Stimulated activated naive CD8-positive, alpha-beta T cell treated with anti-CD3 and anti-CD28 coated beads, Interleukin-15, amount 100 ng/mL, for 72 hours (primary cell): ENCODE results near the gene ZNF239.
"Not testable (repeated sequence)": the region's sequence is repeated elsewhere in the genome, so short reads cannot be mapped to it uniquely, and the experiment has no call there.

Experiments used
- ATAC-seq: fragments of 150-1000 bp; cut with Tn5 transposase; 2 replicates; pipeline ENCODE4 v1.10.0; 2021; ENCODE audit warnings: mild to moderate bottlenecking, moderate library complexity
- DNase-seq, 2 donors: peaks; one replicate each; pipeline ENCODE4 v3.0.0; 2021 to 2022
- H3K27ac Mint-ChIP-seq, 2 donors: one replicate each; pipeline ENCODE4 v1.8.0; 2022; ENCODE audit warnings: mild to moderate bottlenecking in 2 of 2, mixed read lengths in 2 of 2, moderate library complexity in 2 of 2
- H3K27me3 Mint-ChIP-seq: one replicate; pipeline ENCODE4 v1.8.0; 2022; ENCODE audit warnings: mixed read lengths
- H3K4me1 Mint-ChIP-seq: one replicate; pipeline ENCODE4 v1.8.0; 2022; ENCODE audit warnings: mild to moderate bottlenecking, mixed read lengths
- H3K4me3 Mint-ChIP-seq, 2 donors: one replicate each; pipeline ENCODE4 v1.8.0; 2022; ENCODE audit warnings: mild to moderate bottlenecking in 2 of 2, mixed read lengths in 2 of 2, moderate library complexity in 1 of 2
- H3K9me3 Mint-ChIP-seq, 2 donors: one replicate each; pipeline ENCODE4 v1.8.0; 2022; ENCODE audit warnings: mixed read lengths in 2 of 2

Gene ZNF239

GRCh38 chr10:43594944-43595589, 20.7 kb upstream of the ZNF239 start:
- ATAC-seq: peak; percentile 90
- Mint-ChIP-seq H3K27ac (no peak overlapping the region), H3K4me3 (peak overlapping the region; percentile 62 to 84)

GRCh38 chr10:43591303-43591904, 17.0 kb upstream of the ZNF239 start:
- Mint-ChIP-seq H3K4me1 (peaks cover 21% of the 10 kb centered on the region), H3K9me3 (peaks cover 11 to 15% of the 10 kb centered on the region in 2 donors), H3K4me3 (no peak overlapping the region), H3K27me3 (peaks cover 23% of the 10 kb centered on the region), H3K27ac (no peak overlapping the region)
- no peak for ATAC-seq
- no peak for DNase-seq

More at GRCh38 chr10:43594944-43595589, 20.7 kb upstream of the ZNF239 start:
- Mint-ChIP-seq H3K9me3 (peaks cover 11 to 15% of the 10 kb centered on the region in 2 donors), H3K27me3 (peaks cover 12% of the 10 kb centered on the region), H3K4me1 (peaks cover 30% of the 10 kb centered on the region)
- DNase-seq: peak; percentile 45 to 69

GRCh38 chr10:43586730-43587115, 12.3 kb upstream of the ZNF239 start:
- not testable (repeated sequence) for H3K4me3 Mint-ChIP-seq, ATAC-seq, DNase-seq, H3K4me1 Mint-ChIP-seq, H3K27ac Mint-ChIP-seq, H3K9me3 Mint-ChIP-seq
- peaks cover 14% of the 10 kb centered on the region for H3K27me3 Mint-ChIP-seq

- ATAC-seq (no peak), DNase-seq (no peak)
- Mint-ChIP-seq H3K4me3 (no peak overlapping the region), H3K27ac (no peak overlapping the region), H3K27me3 (peaks cover 14% of the 10 kb centered on the region), H3K4me1 (peaks cover 9% of the 10 kb centered on the region), H3K9me3 (no peaks in the 10 kb centered on the region)
These were observed 11.7 kb upstream of the ZNF239 start for GRCh38 chr10:43585981-43586729.

GRCh38 chr10:43585046-43585445, 10.6 kb upstream of the ZNF239 start:
- no peak overlapping the region for H3K27ac Mint-ChIP-seq
- no peaks in the 10 kb centered on the region for H3K9me3 Mint-ChIP-seq
- peaks cover 9% of the 10 kb centered on the region for H3K4me1 Mint-ChIP-seq
- ATAC-seq (no peak), DNase-seq (no peak)
- H3K4me3 Mint-ChIP-seq: no peak overlapping the region
- peaks cover 10% of the 10 kb centered on the region for H3K27me3 Mint-ChIP-seq

- Mint-ChIP-seq H3K4me3 (no peak overlapping the region), H3K27ac (no peak overlapping the region), H3K9me3 (no peaks in the 10 kb centered on the region), H3K27me3 (peaks cover under 1% of the 10 kb centered on the region), H3K4me1 (peaks cover 9% of the 10 kb centered on the region)
- no peak for ATAC-seq
- DNase-seq: no peak
These were observed 9.6 kb upstream of the ZNF239 start for GRCh38 chr10:43584051-43584450.

- no peak for DNase-seq
- Mint-ChIP-seq H3K27ac (no peak overlapping the region), H3K27me3 (no peaks in the 10 kb centered on the region), H3K9me3 (peaks cover 34 to 42% of the 10 kb centered on the region in 2 donors), H3K4me1 (peaks cover 33% of the 10 kb centered on the region), H3K4me3 (no peak overlapping the region)
- ATAC-seq: no peak
These were observed 2.2 kb upstream of the ZNF239 start for GRCh38 chr10:43576580-43576979.

GRCh38 chr10:43576062-43576461, 1.6 kb upstream of the ZNF239 start:
- Mint-ChIP-seq H3K27ac (peak overlapping the region in 1 of 2 donors; percentile 3), H3K27me3 (no peaks in the 10 kb centered on the region), H3K4me1 (peaks cover 38% of the 10 kb centered on the region), H3K4me3 (peak overlapping the region in 1 of 2 donors; percentile 11), H3K9me3 (peaks cover 34 to 42% of the 10 kb centered on the region in 2 donors)
- ATAC-seq (no peak), DNase-seq (no peak)

GRCh38 chr10:43574906-43575305, 490 bp upstream of the ZNF239 start:
- H3K27me3 Mint-ChIP-seq: no peaks in the 10 kb centered on the region
- no peak for ATAC-seq
- H3K27ac Mint-ChIP-seq: peak overlapping the region; percentile 49 to 86
- H3K4me3 Mint-ChIP-seq: peak overlapping the region; percentile 84 to 88
- no peak for DNase-seq
- H3K9me3 Mint-ChIP-seq: peaks cover 34 to 42% of the 10 kb centered on the region in 2 donors
- H3K4me1 Mint-ChIP-seq: peaks cover 43% of the 10 kb centered on the region

- Mint-ChIP-seq H3K4me1 (peaks cover 43% of the 10 kb centered on the region), H3K9me3 (peaks cover 29 to 42% of the 10 kb centered on the region in 2 donors), H3K27ac (no peak overlapping the region), H3K4me3 (peak overlapping the region; percentile 32 to 68), H3K27me3 (no peaks in the 10 kb centered on the region)
- no peak for DNase-seq
- no peak for ATAC-seq
These were observed 991 bp downstream of the ZNF239 start for GRCh38 chr10:43573250-43574000.

GRCh38 chr10:43570971-43571370, 3.4 kb downstream of the ZNF239 start:
- ATAC-seq (no peak), DNase-seq (no peak)
- no peak overlapping the region for H3K4me3 Mint-ChIP-seq
- H3K9me3 Mint-ChIP-seq: peaks cover 14 to 23% of the 10 kb centered on the region in 2 donors
- no peak overlapping the region for H3K27ac Mint-ChIP-seq
- peaks cover 35% of the 10 kb centered on the region for H3K4me1 Mint-ChIP-seq
- H3K27me3 Mint-ChIP-seq: no peaks in the 10 kb centered on the region

- DNase-seq: no peak
- H3K9me3 Mint-ChIP-seq: peaks cover 2 to 10% of the 10 kb centered on the region in 2 donors
- H3K27me3 Mint-ChIP-seq: no peaks in the 10 kb centered on the region
These were observed 4.7 kb downstream of the ZNF239 start for GRCh38 chr10:43569681-43570080.

GRCh38 chr10:43557214-43557613, 17.2 kb downstream of the ZNF239 start:
- H3K9me3 Mint-ChIP-seq: peaks cover 53 to 71% of the 10 kb centered on the region in 2 donors
- DNase-seq (no peak), ATAC-seq (no peak)
- H3K4me3 Mint-ChIP-seq: no peak overlapping the region
- no peaks in the 10 kb centered on the region for H3K4me1 Mint-ChIP-seq
- no peaks in the 10 kb centered on the region for H3K27me3 Mint-ChIP-seq
- H3K27ac Mint-ChIP-seq: no peak overlapping the region

More at GRCh38 chr10:43569681-43570080, 4.7 kb downstream of the ZNF239 start:
- Mint-ChIP-seq H3K27ac (no peak overlapping the region), H3K4me1 (peaks cover 23% of the 10 kb centered on the region), H3K4me3 (no peak overlapping the region)
- no peak for ATAC-seq

- not testable (repeated sequence) for ATAC-seq, H3K4me1 Mint-ChIP-seq
These were observed 30.7 kb downstream of the ZNF239 start for GRCh38 chr10:43543746-43544145.

More at GRCh38 chr10:43543746-43544145, 30.7 kb downstream of the ZNF239 start:
- H3K27ac Mint-ChIP-seq, H3K4me3 Mint-ChIP-seq, H3K27me3 Mint-ChIP-seq, DNase-seq: not testable (repeated sequence)
- H3K9me3 Mint-ChIP-seq: peaks cover 4 to 27% of the 10 kb centered on the region in 2 donors
